Measurements from ENCODE around the gene EDN3. TPM values are rescaled to one million over a fixed set of nuclear protein-coding genes. Genes with fewer than 3 reads are reported as not detected.

Gene EDN3
- total and polyA plus RNA-seq, 2 of the 8 experiments (the other 6 are each of a cell fraction or from before 2014, with no cell fraction given), result 0.17 to 0.38 TPM

DNA sequence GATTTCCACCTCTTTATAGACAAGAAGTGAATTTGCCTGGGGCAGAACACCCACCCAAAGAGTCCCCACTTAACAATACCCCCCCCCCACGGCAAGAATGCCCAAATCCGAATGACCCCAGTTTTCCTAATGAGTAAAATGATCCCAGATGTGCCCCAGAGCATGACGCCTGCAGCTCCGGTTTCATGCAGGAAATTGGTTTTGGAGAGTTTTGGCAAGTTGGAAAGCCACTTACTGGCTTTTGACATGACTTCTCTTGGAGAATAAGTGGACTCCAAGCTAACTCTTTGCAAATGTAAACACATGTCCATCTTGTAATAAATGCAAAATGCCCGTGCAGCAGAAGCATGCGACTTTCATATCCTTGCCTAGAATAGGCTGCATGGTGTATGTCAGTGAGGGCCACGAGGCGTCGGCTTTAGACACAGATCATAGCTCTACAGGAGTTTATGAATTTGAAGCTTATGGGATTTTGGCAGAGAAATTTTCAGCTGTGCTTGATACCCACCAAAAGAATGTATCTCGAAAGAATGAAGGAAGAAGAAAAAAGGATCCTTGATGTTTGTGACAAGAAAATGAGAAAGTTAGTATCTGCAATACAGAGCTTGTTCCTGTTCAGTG, 24.2 kb downstream of the EDN3 start:
- no peak overlapping the region for H2AFZ ChIP-seq (ENCODE audit: low read length)
- 0 out of 7 replicates have a peak, but pooled peaks cover 0 to 2% (median 0%) of the 10 kb centered on the region in 4 experiments for H3K4me1 ChIP-seq (replicated peaks in 1 of 4; ENCODE audit: control insufficient read depth in 3 of 4, insufficient read depth in 4 of 4, low read length in 3 of 4)
- no peaks in the 10 kb centered on the region for H4K20me1 ChIP-seq (replicated peaks in 1 of 2; ENCODE audit: control insufficient read depth in 1 of 2, insufficient read depth in 2 of 2, low read length in 2 of 2)
- no peak overlapping the region for H3K4ac ChIP-seq (replicated peaks; ENCODE audit: insufficient read length, low read depth, low read length)
- H3K27me3 ChIP-seq (replicated peaks in 1 of 4; ENCODE audit: control insufficient read depth in 3 of 4, extremely low read depth in 1 of 4, insufficient read depth in 3 of 4, low read length in 3 of 4), result peaks cover 0 to 2% (median under 1%) of the 10 kb centered on the region in 4 experiments; a peak in 2 of 7 replicates
- WGBS, 2 experiments (ENCODE audit: extremely low coverage in 1 of 2, insufficient coverage in 1 of 2, insufficient read length in 1 of 2, insufficient replicate concordance in 2 of 2, low coverage in 1 of 2, low lambda C conversion rate in 2 of 2, missing lambda C conversion rate in 1 of 2), result 83% methylated on average over 10 of the region's 10 CpGs; no CpG with 5 or more reads in 1 of the 2 experiments
- no peak overlapping the region for H3K9ac ChIP-seq (replicated peaks in 1 of 4; ENCODE audit: extremely low read depth in 1 of 4, low read depth in 3 of 4, low read length in 3 of 4)
- ChIA-PET POLR2A (ENCODE audit: partially characterized antibody) (no interaction called here), CTCF (ENCODE audit: partially characterized antibody) (interaction anchor here (0.9 to 1.7 kb wide), 3 partner anchors 131 to 452 kb away, joined by 3 to 4 read pairs (median 4); no protein-coding TSS in a partner anchor)
- H3K36me3 ChIP-seq (ENCODE audit: control insufficient read depth in 2 of 4, insufficient read depth in 4 of 4, low read length in 3 of 4), result no peaks in the 10 kb centered on the region
- no peaks in the 10 kb centered on the region for H3K23me2 ChIP-seq (ENCODE audit: low read depth, low read length)
- H3K56ac ChIP-seq (replicated peaks; ENCODE audit: insufficient read length, low read depth, low read length), result no peak overlapping the region
- H4K5ac ChIP-seq (ENCODE audit: insufficient read length, low read depth, low read length), result no peak overlapping the region
- no peak overlapping the region for H2BK12ac ChIP-seq (ENCODE audit: low read depth, low read length)
- no peaks in the 10 kb centered on the region for H3K79me2 ChIP-seq (ENCODE audit: control insufficient read depth in 1 of 2, insufficient read depth in 2 of 2, low read length in 2 of 2)
- no peak overlapping the region for H3K18ac ChIP-seq (ENCODE audit: extremely low read depth, low read length)
- FAIRE-seq (no peak), DNase-seq (ENCODE audit: low read depth in 1 of 2, low spot score in 2 of 2) (no peak)
- no peak overlapping the region for H3K4me3 ChIP-seq (ENCODE audit: extremely low read depth in 1 of 4, insufficient read depth in 2 of 4, low read depth in 3 of 4, low read length in 4 of 4)
- no peak overlapping the region for H4K91ac ChIP-seq (replicated peaks; ENCODE audit: insufficient read length, low read length)
- H2BK20ac ChIP-seq (ENCODE audit: low read length), result no peak overlapping the region
- no peak overlapping the region for H2BK15ac ChIP-seq (ENCODE audit: low read length)
- H2BK120ac ChIP-seq (replicated peaks; ENCODE audit: low read depth, low read length), result no peak overlapping the region
- no peak overlapping the region for H3K14ac ChIP-seq (ENCODE audit: insufficient read length)
- no peaks in the 10 kb centered on the region for H3K79me1 ChIP-seq (ENCODE audit: low read depth, low read length)
- no peak overlapping the region for H2BK5ac ChIP-seq (ENCODE audit: low read depth, low read length)
- no peaks in the 10 kb centered on the region for H3K9me3 ChIP-seq (ENCODE audit: insufficient read depth in 2 of 2, low read depth in 1 of 2, low read length in 1 of 2)
- no peak overlapping the region for H3K4me2 ChIP-seq (ENCODE audit: insufficient read depth in 1 of 2, low read depth in 2 of 2, low read length in 2 of 2)
- H3K23ac ChIP-seq (ENCODE audit: insufficient read length), result no peak overlapping the region
- no peak overlapping the region for H2AK5ac ChIP-seq (ENCODE audit: low read depth, low read length)
- no peak overlapping the region for H3K27ac ChIP-seq (ENCODE audit: low read depth, low read length)
- H4K8ac ChIP-seq (ENCODE audit: extremely low read depth, insufficient read depth, low read length), result no peak overlapping the region
- TF ChIP-seq, protein P1, sequence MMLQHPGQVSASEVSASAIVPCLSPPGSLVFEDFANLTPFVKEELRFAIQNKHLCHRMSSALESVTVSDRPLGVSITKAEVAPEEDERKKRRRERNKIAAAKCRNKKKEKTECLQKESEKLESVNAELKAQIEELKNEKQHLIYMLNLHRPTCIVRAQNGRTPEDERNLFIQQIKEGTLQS (IDR thresholded peaks at IDR 0.05; ENCODE audit: insufficient read depth, low read depth, low read length), result no peak
- TF ChIP-seq NANOG (IDR thresholded peaks at IDR 0.05; ENCODE audit: insufficient read depth, low read depth, low read length, poor library complexity, severe bottlenecking) (no peak), SIRT6 (IDR thresholded peaks at IDR 0.05; ENCODE audit: low read length) (no peak), TEAD4 (IDR thresholded peaks at IDR 0.05; ENCODE audit: low read depth, low read length) (no peak), POLR2A (IDR thresholded peaks at IDR 0.05; ENCODE audit: control extremely low read depth in 1 of 2, low read depth in 2 of 2, low read length in 2 of 2) (no peak), POU5F1 (IDR thresholded peaks at IDR 0.05; ENCODE audit: low read depth, low read length) (no peak), SIN3A (conservative IDR thresholded peaks at IDR 0.05 in 1 of 2, IDR thresholded peaks at IDR 0.05 in 1 of 2; ENCODE audit: low read depth in 1 of 2, low read length in 2 of 2) (no peak), RFX5 (IDR thresholded peaks at IDR 0.05; ENCODE audit: borderline replicate concordance, low read depth, low read length) (no peak), RBBP5 (IDR thresholded peaks at IDR 0.05; ENCODE audit: borderline replicate concordance, low read depth, low read length) (no peak), KDM5A (IDR thresholded peaks at IDR 0.05; ENCODE audit: low read length) (no peak)
- TF ChIP-seq, protein P2, sequence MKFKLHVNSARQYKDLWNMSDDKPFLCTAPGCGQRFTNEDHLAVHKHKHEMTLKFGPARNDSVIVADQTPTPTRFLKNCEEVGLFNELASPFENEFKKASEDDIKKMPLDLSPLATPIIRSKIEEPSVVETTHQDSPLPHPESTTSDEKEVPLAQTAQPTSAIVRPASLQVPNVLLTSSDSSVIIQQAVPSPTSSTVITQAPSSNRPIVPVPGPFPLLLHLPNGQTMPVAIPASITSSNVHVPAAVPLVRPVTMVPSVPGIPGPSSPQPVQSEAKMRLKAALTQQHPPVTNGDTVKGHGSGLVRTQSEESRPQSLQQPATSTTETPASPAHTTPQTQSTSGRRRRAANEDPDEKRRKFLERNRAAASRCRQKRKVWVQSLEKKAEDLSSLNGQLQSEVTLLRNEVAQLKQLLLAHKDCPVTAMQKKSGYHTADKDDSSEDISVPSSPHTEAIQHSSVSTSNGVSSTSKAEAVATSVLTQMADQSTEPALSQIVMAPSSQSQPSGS (IDR thresholded peaks at IDR 0.05; ENCODE audit: low read length), result no peak
